ENCODE data around the gene DNAH8.

DNAH8 gene

GRCh38 chr6:39026175-39026574 lies 311.1 kb downstream of the DNAH8 start:
- DNase-seq = no peak

GRCh38 chr6:39029156-39030011 lies 314.3 kb downstream of the DNAH8 start:
- peak in 1 of 2 donors; percentile 29 for DNase-seq

GRCh38 chr6:39035681-39036080 lies 320.6 kb downstream of the DNAH8 start:
- DNase-seq = no peak

- DNase-seq = no peak
These were observed 322.0 kb downstream of the DNAH8 start for GRCh38 chr6:39037082-39037508.

GRCh38 chr6:39037707-39038106 lies 322.6 kb downstream of the DNAH8 start:
- no peak for DNase-seq

GRCh38 chr6:39040080-39040673 lies 325.1 kb downstream of the DNAH8 start:
- no peak for DNase-seq

- no peak for DNase-seq
These were observed 326.0 kb downstream of the DNAH8 start for GRCh38 chr6:39041072-39041471.

GRCh38 chr6:39043776-39044175 lies 328.7 kb downstream of the DNAH8 start:
- DNase-seq = no peak

GRCh38 chr6:39044181-39044580 lies 329.1 kb downstream of the DNAH8 start:
- DNase-seq = no peak

- DNase-seq = no peak
These were observed 332.6 kb downstream of the DNAH8 start for GRCh38 chr6:39047434-39048327.

- DNase-seq = no peak
These were observed 333.6 kb downstream of the DNAH8 start, which contains the start of gene GLP1R for GRCh38 chr6:39048481-39049399. Gene GLP1R (plus strand): TSS chr6:39048781. CDS start chr6:39048841, 60 bp downstream.

- DNase-seq = no peak
These were observed 334.6 kb downstream of the DNAH8 start for GRCh38 chr6:39049575-39050283.

- DNase-seq = no peak
These were observed 335.5 kb downstream of the DNAH8 start for GRCh38 chr6:39050453-39051112.

GRCh38 chr6:39051399-39052122 lies 336.4 kb downstream of the DNAH8 start:
- DNase-seq = no peak

GRCh38 chr6:39053016-39053624 lies 338.0 kb downstream of the DNAH8 start:
- DNase-seq = no peak

GRCh38 chr6:39053854-39054576 lies 338.9 kb downstream of the DNAH8 start:
- DNase-seq = no peak

GRCh38 chr6:39054577-39055142 lies 339.5 kb downstream of the DNAH8 start:
- no peak for DNase-seq

- no peak for DNase-seq
These were observed 340.6 kb downstream of the DNAH8 start for GRCh38 chr6:39055661-39056060.

- DNase-seq = no peak
These were observed 341.1 kb downstream of the DNAH8 start for GRCh38 chr6:39056191-39056590.
